GM13977 (cell line): ENCODE results near the gene MRPL49.

ENCODE experiments used
- DNase-seq: peaks from one replicate; pipeline ENCODE4 v3.0.0; 2012; ENCODE audit warnings: low spot score
- in situ Hi-C: fragments of 300-500 bp; cut with MboI; formaldehyde crosslinking; loops from one replicate; pipeline ENCODE4 v1.12.0; 2022; ENCODE audit warnings: low sequenced_read_pairs, low pct_unique_long_range_greater_than_20kb, mixed read lengths, inconsistent platforms; ENCODE audit not compliant: unreplicated experiment
- TF ChIP-seq, protein P1 (sequence below): IDR thresholded peaks from 2 replicates; pipeline ENCODE4 v1.5.1; 2012; ENCODE audit warnings: mild to moderate bottlenecking, control low read depth; ENCODE audit not compliant: insufficient read depth; ENCODE audit errors: extremely low read depth, missing control alignments

MRPL49 gene

DNA sequence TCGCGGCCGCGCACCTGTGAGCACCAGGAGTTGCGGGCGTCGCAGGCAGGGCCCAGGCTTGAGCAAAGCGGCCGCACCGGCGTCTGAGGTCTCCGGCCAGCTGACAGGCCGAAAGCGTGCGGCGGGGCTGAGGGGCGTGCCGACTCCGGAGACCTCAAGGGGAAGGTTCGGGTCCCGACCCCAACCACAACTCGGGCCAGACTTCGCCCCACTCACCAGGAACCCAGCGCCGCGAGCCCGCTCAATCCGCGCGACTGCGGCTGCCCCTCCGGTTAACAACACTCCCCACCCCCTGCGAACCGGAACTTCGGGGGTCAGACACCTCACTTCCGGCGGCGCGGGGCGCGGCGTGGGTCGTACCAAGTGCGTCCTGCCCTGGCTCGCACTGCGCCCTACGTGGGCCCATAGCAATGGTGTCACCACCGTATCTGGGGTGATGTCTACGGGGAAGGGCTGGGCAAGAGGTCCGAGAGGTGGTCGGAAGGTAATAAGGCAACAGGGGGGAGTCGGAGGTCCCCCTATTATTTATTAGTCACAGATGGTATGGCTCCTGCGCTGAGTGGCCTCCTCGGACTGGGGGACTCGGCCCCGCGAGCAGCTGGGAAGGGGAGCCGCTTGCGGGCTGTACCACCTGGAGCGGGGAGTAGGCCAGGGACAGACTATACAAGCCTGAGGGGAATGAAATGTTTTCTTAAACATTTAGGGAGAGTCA lies 12.3 kb downstream of the MRPL49 start, which contains the start of gene SYVN1:
Gene SYVN1 (minus strand): TSS at position 280 of the 712 bp plus-strand sequence. CDS start 918 bp downstream, outside the sequence.
- DNase-seq, result peak; percentile 91
- in situ Hi-C loops, result no loop called here
- TF ChIP-seq, protein P1, sequence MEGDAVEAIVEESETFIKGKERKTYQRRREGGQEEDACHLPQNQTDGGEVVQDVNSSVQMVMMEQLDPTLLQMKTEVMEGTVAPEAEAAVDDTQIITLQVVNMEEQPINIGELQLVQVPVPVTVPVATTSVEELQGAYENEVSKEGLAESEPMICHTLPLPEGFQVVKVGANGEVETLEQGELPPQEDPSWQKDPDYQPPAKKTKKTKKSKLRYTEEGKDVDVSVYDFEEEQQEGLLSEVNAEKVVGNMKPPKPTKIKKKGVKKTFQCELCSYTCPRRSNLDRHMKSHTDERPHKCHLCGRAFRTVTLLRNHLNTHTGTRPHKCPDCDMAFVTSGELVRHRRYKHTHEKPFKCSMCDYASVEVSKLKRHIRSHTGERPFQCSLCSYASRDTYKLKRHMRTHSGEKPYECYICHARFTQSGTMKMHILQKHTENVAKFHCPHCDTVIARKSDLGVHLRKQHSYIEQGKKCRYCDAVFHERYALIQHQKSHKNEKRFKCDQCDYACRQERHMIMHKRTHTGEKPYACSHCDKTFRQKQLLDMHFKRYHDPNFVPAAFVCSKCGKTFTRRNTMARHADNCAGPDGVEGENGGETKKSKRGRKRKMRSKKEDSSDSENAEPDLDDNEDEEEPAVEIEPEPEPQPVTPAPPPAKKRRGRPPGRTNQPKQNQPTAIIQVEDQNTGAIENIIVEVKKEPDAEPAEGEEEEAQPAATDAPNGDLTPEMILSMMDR, result no peak

DNA sequence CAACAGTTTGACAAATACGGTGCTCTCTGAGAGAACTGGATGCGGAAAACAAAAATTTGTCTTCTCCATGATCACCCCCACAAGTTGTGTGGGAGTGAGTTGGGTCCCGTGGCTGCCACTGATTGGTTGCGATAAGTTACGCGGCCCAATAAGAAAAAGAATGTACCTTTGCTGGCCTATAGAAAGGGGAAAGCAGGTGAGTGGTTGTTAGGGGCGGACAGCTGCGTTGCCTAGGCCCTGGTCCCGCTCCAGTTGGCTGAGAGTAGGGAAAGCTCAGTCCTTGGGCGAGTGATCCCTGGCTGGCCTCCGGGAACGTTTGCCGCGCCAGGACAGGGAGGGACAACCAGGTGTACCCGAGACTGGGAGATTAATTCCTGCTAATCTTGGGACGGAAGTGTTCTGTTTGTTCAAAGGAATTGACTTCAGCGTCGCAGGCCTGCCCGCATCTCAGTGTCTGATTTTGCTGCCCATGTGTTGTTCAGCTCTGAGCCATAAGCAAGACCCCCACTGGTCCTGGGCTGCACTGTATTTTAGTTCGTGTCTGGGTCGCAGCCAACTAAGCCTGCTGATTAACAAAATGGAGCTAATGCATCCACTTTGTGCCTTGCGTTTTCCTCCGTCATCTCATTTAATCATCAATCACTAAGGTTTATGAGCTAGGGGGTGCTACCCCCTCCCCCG lies 13.0 kb downstream of the MRPL49 start:
- DNase-seq, result peak; percentile 96
- TF ChIP-seq, protein P1, result no peak
- in situ Hi-C loops, result no loop called here

DNA sequence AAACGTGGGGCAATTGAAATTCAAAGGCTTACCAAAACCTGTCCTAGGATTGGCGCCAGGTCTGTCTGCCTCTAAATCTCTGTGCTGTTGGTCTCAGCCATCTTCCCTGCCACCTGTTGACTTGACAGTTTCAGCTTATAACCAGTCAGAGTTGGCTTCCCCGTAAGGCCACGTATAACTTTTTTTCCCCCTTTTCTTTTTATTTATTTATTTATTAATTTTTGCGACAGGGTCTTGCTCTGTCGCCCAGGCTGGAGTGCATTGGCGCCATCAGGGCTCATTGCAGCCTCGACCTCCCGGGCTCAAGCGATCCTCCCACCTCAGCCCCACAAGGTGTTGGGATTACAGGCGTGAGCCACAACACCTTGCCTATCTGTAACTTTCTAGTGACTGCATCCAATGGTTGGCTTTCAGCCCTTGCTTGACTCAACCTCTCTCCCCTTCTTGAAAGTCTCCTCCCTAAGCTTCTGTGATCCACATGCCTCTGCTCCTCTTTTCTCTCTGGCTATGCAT lies 13.6 kb downstream of the MRPL49 start:
- no peak for DNase-seq
- in situ Hi-C loops, result no loop called here
- TF ChIP-seq, protein P1, result no peak

DNA sequence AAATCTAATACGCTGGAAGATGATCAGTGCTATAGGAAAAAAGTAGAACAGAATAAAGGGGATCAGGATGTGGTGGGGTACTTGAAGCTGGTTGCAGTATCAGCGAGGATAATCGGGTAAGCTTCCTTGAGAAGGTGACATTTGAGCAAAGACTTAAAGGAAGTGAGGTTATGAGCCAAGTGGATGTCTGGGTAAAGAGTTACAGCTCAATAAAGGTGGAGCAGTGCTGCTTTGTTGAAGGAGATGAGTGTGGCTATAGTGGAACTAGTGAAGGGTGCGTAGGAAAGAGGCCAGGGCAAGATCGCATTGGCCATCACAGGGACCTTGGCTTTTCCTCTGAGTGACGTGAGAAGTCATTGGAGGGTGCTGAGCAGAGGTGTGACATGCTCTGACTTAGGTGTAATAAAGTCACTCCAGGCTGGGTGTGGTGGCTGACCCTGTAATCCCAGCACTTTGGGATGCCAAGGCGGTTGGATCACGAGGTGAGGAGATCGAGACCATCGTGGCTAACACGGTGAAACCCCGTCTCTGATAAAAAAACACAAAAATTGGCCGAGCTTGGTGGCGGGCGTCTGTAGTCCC lies 14.5 kb downstream of the MRPL49 start:
- DNase-seq, result no peak
- TF ChIP-seq, protein P1, result no peak
- in situ Hi-C loops, result no loop called here

DNA sequence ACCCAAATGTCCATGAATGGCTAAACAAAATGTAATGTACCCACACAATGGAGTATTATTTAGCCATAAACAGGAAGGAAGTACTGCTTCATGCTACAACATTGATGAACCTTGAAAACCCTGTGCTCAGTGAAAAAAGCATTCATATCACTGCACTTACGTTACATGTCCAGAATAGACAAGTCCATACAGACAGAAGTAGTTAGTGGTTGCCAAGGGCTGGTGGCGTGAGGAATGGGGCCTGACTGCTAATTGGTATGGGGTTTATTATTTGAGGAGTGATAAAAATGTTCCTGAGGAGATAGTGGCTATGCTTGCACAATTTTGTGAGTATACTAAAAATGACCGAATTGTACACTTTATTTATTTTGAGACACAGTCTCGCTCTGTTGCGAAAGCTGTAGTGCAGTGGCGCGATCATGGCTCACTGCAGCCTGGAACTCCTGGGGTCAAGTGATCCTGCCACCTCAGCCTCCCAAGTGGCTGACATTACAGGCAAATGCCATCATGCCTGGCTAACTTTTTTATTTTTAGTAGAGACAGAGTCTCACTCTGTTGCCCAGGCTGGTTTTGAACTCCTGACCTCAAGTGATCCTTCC lies 19.9 kb downstream of the MRPL49 start:
- DNase-seq, result no peak
- TF ChIP-seq, protein P1, result no peak
- in situ Hi-C loops, result no loop called here

DNA sequence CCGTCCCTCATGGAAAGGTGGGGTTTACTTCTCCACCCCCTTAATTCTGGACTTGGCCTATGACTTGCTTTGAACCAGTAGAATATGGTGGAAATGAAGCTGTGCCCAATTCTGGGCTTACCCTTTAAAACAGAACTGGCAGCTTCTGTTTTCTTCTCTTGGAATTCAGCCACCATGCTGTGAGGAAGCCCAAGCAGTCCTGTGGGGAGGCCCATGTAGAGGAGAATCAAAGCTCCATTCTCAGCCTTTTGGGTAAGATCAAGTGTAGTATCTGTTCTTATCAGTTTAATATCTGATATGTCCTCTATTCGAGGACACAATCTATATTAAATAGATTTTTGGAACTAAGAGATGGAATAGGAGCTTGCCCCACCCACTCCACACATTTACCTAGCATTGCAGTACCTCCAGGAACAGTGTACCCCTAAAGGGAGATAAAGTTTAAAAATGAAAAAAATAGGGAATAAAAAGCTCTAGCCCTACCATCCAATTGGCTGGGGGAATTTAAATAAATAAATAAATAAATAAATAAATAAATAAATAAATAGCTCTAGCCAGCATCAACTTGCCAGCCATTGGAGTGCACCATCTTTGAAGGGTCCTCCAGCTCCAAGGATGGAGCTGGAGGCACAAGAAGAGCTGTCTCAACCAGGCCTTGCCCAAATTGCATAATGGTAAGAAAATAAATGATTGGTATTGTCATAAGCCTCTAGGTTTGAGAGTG lies 25.4 kb downstream of the MRPL49 start:
- in situ Hi-C loops, result no loop called here
- TF ChIP-seq, protein P1, result no peak

More for the DNA sequence above, 25.4 kb downstream of the MRPL49 start:
- DNase-seq, result no peak
